DND-41 (cell line): ENCODE measurements around the gene ACSF3.

ENCODE experiments used
- EZH2 ChIP-seq: IDR thresholded peaks from 3 replicates; pipeline ENCODE4 v1.6.1; 2012; ENCODE audit warnings: borderline replicate concordance, low read depth, mild to moderate bottlenecking, moderate library complexity, low read length, inconsistent platforms; ENCODE audit not compliant: severe bottlenecking
- TF ChIP-seq, protein P1 (sequence below): IDR thresholded peaks from 2 replicates; pipeline ENCODE4 v1.5.1; 2012; ENCODE audit warnings: borderline replicate concordance, low read length, moderate library complexity, mild to moderate bottlenecking; ENCODE audit not compliant: poor library complexity, severe bottlenecking; ENCODE audit errors: extremely low read depth

DNA sequence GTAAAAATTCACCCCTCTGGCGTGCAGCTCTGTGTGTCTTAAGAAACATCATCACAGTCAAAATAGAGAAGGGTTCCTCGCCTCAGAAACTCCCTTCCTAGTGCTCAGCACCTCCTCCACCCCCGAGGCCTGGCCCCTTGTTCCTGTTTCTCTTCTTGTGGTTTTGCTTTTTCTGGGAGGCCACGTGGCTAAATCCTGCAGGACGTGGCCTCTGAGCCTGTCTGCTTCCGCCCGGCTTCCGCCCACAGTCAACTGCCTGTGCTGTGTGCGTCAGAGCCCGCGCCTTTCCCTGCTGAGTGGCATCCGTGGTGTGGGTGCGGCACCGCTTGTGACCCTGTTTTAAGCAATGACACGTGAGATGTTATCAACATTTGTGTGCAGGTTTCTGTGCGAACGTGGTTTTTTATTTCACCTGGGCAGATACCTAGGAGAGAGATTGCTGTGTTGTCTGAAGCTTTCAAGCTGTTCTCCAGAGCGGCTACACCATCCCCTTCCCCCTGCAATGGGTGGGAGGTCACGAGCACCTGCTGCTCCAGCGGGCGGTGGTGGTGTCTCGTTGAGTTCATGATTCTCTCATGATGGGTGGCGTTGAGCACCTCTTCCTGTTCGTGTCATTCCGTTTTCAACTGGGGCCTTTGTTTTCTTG lies 21.7 kb downstream of the ACSF3 start:
- TF ChIP-seq, protein P1, sequence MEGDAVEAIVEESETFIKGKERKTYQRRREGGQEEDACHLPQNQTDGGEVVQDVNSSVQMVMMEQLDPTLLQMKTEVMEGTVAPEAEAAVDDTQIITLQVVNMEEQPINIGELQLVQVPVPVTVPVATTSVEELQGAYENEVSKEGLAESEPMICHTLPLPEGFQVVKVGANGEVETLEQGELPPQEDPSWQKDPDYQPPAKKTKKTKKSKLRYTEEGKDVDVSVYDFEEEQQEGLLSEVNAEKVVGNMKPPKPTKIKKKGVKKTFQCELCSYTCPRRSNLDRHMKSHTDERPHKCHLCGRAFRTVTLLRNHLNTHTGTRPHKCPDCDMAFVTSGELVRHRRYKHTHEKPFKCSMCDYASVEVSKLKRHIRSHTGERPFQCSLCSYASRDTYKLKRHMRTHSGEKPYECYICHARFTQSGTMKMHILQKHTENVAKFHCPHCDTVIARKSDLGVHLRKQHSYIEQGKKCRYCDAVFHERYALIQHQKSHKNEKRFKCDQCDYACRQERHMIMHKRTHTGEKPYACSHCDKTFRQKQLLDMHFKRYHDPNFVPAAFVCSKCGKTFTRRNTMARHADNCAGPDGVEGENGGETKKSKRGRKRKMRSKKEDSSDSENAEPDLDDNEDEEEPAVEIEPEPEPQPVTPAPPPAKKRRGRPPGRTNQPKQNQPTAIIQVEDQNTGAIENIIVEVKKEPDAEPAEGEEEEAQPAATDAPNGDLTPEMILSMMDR = peak; percentile 7
- TF ChIP-seq EZH2 = no peak
